Gastroesophageal sphincter (tissue), 3 donors: Measurements from ENCODE around the gene LILRA2.
"Not testable (repeated sequence)": the region's sequence is repeated elsewhere in the genome, so short reads cannot be mapped to it uniquely, and the experiment has no call there.

ENCODE experiments used
- CTCF ChIP-seq, 4 experiments: fragments of 200-600 bp in 2 of 4; fragments of 450-650 bp in 2 of 4; sonication (generic) in 1 of 4; IDR thresholded peaks; one replicate each; pipeline ENCODE4 v1.5.1; 2017 to 2019; ENCODE audit warnings: antibody characterized with exemption in 4 of 4, mild to moderate bottlenecking in 2 of 4, moderate library complexity in 2 of 4
- EP300 ChIP-seq: sonication (generic); formaldehyde crosslinking; IDR thresholded peaks from one replicate; pipeline ENCODE4 v1.6.1; 2017; ENCODE audit warnings: antibody characterized with exemption, mild to moderate bottlenecking
- POLR2A ChIP-seq, 2 donors: fragments of 450-650 bp; IDR thresholded peaks; one replicate each; pipeline ENCODE4 v1.6.1; 2017; ENCODE audit warnings: antibody characterized with exemption in 2 of 2, mild to moderate bottlenecking in 2 of 2, moderate library complexity in 1 of 2
- POLR2AphosphoS5 ChIP-seq: sonication (generic); formaldehyde crosslinking; IDR thresholded peaks from one replicate; pipeline ENCODE4 v1.6.1; 2017; ENCODE audit warnings: antibody characterized with exemption

DNA sequence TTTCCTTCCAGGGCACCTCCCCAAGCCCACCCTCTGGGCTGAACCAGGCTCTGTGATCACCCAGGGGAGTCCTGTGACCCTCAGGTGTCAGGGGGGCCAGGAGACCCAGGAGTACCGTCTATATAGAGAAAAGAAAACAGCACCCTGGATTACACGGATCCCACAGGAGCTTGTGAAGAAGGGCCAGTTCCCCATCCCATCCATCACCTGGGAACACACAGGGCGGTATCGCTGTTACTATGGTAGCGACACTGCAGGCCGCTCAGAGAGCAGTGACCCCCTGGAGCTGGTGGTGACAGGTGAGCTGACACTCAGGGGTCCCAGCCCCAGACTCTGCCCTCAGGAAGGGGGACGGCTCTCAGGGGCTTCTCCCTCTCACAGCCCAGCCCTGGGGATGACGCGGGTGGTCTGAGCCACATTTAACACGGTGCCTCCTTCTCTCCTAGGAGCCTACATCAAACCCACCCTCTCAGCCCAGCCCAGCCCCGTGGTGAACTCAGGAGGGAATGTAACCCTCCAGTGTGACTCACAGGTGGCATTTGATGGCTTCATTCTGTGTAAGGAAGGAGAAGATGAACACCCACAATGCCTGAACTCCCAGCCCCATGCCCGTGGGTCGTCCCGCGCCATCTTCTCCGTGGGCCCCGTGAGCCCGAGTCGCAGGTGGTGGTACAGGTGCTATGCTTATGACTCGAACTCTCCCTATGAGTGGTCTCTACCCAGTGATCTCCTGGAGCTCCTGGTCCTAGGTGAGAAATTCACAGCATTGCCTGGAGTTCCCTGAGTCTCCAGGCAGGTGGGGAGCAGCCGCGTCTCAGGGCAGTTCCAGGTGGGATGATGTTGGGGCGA lies 58.1 kb downstream of the LILRA2 start:
- not testable (repeated sequence) for TF ChIP-seq CTCF (IDR thresholded peaks at IDR 0.05); POLR2A (IDR thresholded peaks at IDR 0.05); POLR2AphosphoS5; EP300
